H9 (cell line): ENCODE results near the gene MRGPRD. TPM values are rescaled to one million over a fixed set of nuclear protein-coding genes. Genes with fewer than 3 reads are reported as not detected.

ENCODE experiments used
- DNase-seq: peaks from one replicate; pipeline ENCODE4 v3.0.0-alpha.2; 2017
- H2AFZ ChIP-seq: one replicate; pipeline ENCODE4 v1.6.1; 2013; ENCODE audit warnings: mild to moderate bottlenecking, low read length, control low read depth, moderate library complexity
- H2AK5ac ChIP-seq: 2 replicates; pipeline ENCODE4 v1.6.1; 2013; ENCODE audit warnings: low read length, control low read depth, mixed read lengths; ENCODE audit not compliant: insufficient read length
- H2BK120ac ChIP-seq: one replicate; pipeline ENCODE4 v1.6.1; 2013; ENCODE audit warnings: low read depth, mild to moderate bottlenecking, low read length, control low read depth, inconsistent platforms; ENCODE audit not compliant: poor library complexity, severe bottlenecking
- H2BK12ac ChIP-seq: 2 replicates; pipeline ENCODE4 v1.6.1; 2013; ENCODE audit warnings: low read length, control low read depth, mixed read lengths, low read depth; ENCODE audit not compliant: insufficient read length
- H2BK15ac ChIP-seq: 2 replicates; pipeline ENCODE4 v1.6.1; 2013; ENCODE audit warnings: low read depth, low read length, control low read depth
- H2BK20ac ChIP-seq: one replicate; pipeline ENCODE4 v1.6.1; 2013; ENCODE audit warnings: low read depth, mild to moderate bottlenecking, low read length, control low read depth, inconsistent platforms; ENCODE audit not compliant: poor library complexity, severe bottlenecking
- H2BK5ac ChIP-seq: 2 replicates; pipeline ENCODE4 v1.6.1; 2013; ENCODE audit warnings: low read length, control low read depth, mixed read lengths; ENCODE audit not compliant: insufficient read length
- H3K14ac ChIP-seq: 2 replicates; pipeline ENCODE4 v1.6.1; 2013; ENCODE audit warnings: low read length, control low read depth; ENCODE audit not compliant: insufficient read depth
- H3K18ac ChIP-seq: 2 replicates; pipeline ENCODE4 v1.6.1; 2013; ENCODE audit warnings: low read depth, mild to moderate bottlenecking, mixed read lengths, low read length, control low read depth; ENCODE audit not compliant: insufficient read length
- H3K23ac ChIP-seq: 2 replicates; pipeline ENCODE4 v1.6.1; 2013; ENCODE audit warnings: low read length, control low read depth, mixed read lengths, low read depth; ENCODE audit not compliant: insufficient read length
- H3K23me2 ChIP-seq: 2 replicates; pipeline ENCODE4 v1.6.1; 2013; ENCODE audit warnings: low read depth, mild to moderate bottlenecking, mixed read lengths, low read length, control low read depth; ENCODE audit not compliant: insufficient read length, poor library complexity, severe bottlenecking
- H3K27ac ChIP-seq: 2 replicates; pipeline ENCODE4 v1.5.1; 2013; ENCODE audit warnings: low read length, control low read depth, mixed read lengths, low read depth; ENCODE audit not compliant: insufficient read length
- H3K27me3 ChIP-seq: 2 replicates; pipeline ENCODE4 v1.6.1; 2013; ENCODE audit warnings: low read length, control low read depth, inconsistent platforms; ENCODE audit not compliant: insufficient read depth
- H3K4ac ChIP-seq: 2 replicates; pipeline ENCODE4 v1.6.1; 2013; ENCODE audit warnings: low read depth, mild to moderate bottlenecking, control low read depth, inconsistent platforms, low read length, moderate library complexity
- H3K4me1 ChIP-seq: 2 replicates; pipeline ENCODE4 v1.6.1; 2013; ENCODE audit warnings: low read length, control low read depth, inconsistent platforms; ENCODE audit not compliant: insufficient read depth
- H3K4me2 ChIP-seq: 2 replicates; pipeline ENCODE4 v1.6.1; 2013; ENCODE audit warnings: low read length, control low read depth, mixed read lengths; ENCODE audit not compliant: insufficient read length, insufficient read depth
- H3K56ac ChIP-seq: 2 replicates; pipeline ENCODE4 v1.6.1; 2013; ENCODE audit warnings: low read depth, mild to moderate bottlenecking, mixed read lengths, low read length, control low read depth; ENCODE audit not compliant: insufficient read length
- H3K79me1 ChIP-seq: 2 replicates; pipeline ENCODE4 v1.6.1; 2013; ENCODE audit warnings: low read depth, mild to moderate bottlenecking, moderate library complexity, low read length, control low read depth, inconsistent platforms; ENCODE audit not compliant: insufficient read depth, poor library complexity, severe bottlenecking
- H3K79me2 ChIP-seq: 2 replicates; pipeline ENCODE4 v1.6.1; 2013; ENCODE audit warnings: low read length, control low read depth, inconsistent platforms; ENCODE audit not compliant: insufficient read depth
- H3K9ac ChIP-seq: 2 replicates; pipeline ENCODE4 v1.6.1; 2013; ENCODE audit warnings: low read length, control low read depth, mixed read lengths; ENCODE audit not compliant: insufficient read length; ENCODE audit errors: extremely low read depth
- H3K9me3 ChIP-seq: one replicate; pipeline ENCODE4 v1.6.1; 2013; ENCODE audit warnings: low read depth, low read length, inconsistent platforms; ENCODE audit not compliant: control insufficient read depth
- H3T11ph ChIP-seq: one replicate; pipeline ENCODE4 v1.6.1; 2013; ENCODE audit warnings: mild to moderate bottlenecking, low read length, control low read depth, inconsistent platforms
- H4K20me1 ChIP-seq: one replicate; pipeline ENCODE4 v1.6.1; 2013; ENCODE audit not compliant: control insufficient read depth, insufficient read length, insufficient read depth
- H4K5ac ChIP-seq: 2 replicates; pipeline ENCODE4 v1.6.1; 2013; ENCODE audit warnings: low read depth, mild to moderate bottlenecking, mixed read lengths, low read length, control low read depth; ENCODE audit not compliant: insufficient read length
- H4K8ac ChIP-seq: replicated peaks from 2 replicates; pipeline ENCODE4 v1.6.1; 2013; ENCODE audit warnings: low read length, control low read depth, mixed read lengths, low read depth; ENCODE audit not compliant: insufficient read length
- H4K91ac ChIP-seq: 2 replicates; pipeline ENCODE4 v1.6.1; 2013; ENCODE audit warnings: low read depth, mild to moderate bottlenecking, moderate library complexity, mixed read lengths, low read length, control low read depth; ENCODE audit not compliant: insufficient read length
- H3K27ac Mint-ChIP-seq, 3 experiments: 2 replicates in 2 of 3; 3 replicates in 1 of 3; pipeline ENCODE4 v1.8.0; 2020 to 2021; ENCODE audit warnings: mixed read lengths in 3 of 3, mild to moderate bottlenecking in 1 of 3, moderate library complexity in 1 of 3
- H3K27me3 Mint-ChIP-seq: 2 replicates; pipeline ENCODE4 v1.8.0; 2021; ENCODE audit warnings: low read depth, mild to moderate bottlenecking, moderate library complexity, mixed read lengths
- H3K36me3 Mint-ChIP-seq, 3 experiments: 2 replicates in 2 of 3; 3 replicates in 1 of 3; pipeline ENCODE4 v1.8.0; 2020 to 2021; ENCODE audit warnings: low read depth in 3 of 3, mixed read lengths in 3 of 3; ENCODE audit not compliant: insufficient read depth in 1 of 3
- H3K4me1 Mint-ChIP-seq, 2 experiments: 2 replicates each; pipeline ENCODE4 v1.8.0; 2020; ENCODE audit warnings: mixed read lengths in 2 of 2
- H3K4me3 Mint-ChIP-seq, 2 experiments: 2 replicates in 1 of 2; 3 replicates in 1 of 2; pipeline ENCODE4 v1.8.0; 2020 to 2021; ENCODE audit warnings: mild to moderate bottlenecking in 2 of 2, mixed read lengths in 2 of 2, moderate library complexity in 1 of 2
- H3K9me3 Mint-ChIP-seq, 2 experiments: 2 replicates in 1 of 2; 3 replicates in 1 of 2; pipeline ENCODE4 v1.8.0; 2020; ENCODE audit warnings: mild to moderate bottlenecking in 2 of 2, mixed read lengths in 2 of 2, moderate library complexity in 1 of 2
- WGBS: extraction: QIAGEN DNeasy Blood & Tissue Kit; methylation state at CpG from one replicate; pipeline ENCODE4 v1.1.7; 2013; ENCODE audit warnings: missing lambda C conversion rate, low lambda C conversion rate, mixed read lengths; ENCODE audit not compliant: insufficient read length; ENCODE audit errors: extremely low coverage; 5-methylcytosine and 5-hydroxymethylcytosine counted together
- total RNA-seq: library from RNA; stranded (reverse); gene quantifications from 2 replicates; pipeline ENCODE4 v1.2.1, GENCODE V29; 2021
- TF ChIP-seq, protein P1 (sequence below): fragments of 200-600 bp; sonication (generic); conservative IDR thresholded peaks from 3 replicates; pipeline ENCODE4 v1.8.0; 2021; ENCODE audit warnings: antibody characterized with exemption, mild to moderate bottlenecking

Gene MRGPRD
- total RNA-seq, 1 experiment from 2014 or later: not detected

DNA sequence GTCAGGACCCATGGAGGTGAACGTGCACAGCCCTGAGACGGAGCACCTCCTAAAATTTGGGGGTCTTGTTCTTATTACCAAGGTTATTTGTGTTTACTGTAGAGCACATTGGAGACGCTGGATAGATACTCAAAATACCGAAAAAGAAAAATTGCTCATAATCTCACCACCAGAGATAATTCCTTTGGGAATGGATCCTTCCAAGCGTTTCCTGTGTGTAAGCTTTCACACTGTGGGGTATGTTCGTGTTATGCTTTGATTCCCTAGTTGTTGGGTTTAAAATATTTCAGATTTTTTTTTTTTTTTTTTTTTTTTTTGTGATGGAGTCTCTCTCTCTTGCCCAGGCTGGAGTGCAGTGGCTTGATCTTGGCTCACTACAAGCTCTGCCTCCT is 14.1 kb upstream of the MRGPRD start:
- Histone ChIP-seq H3K14ac (no peak overlapping the region), H3K27ac (no peak overlapping the region), H4K91ac (no peak overlapping the region), H2BK15ac (no peak overlapping the region), H4K5ac (no peak overlapping the region), H3K56ac (no peak overlapping the region), H2AK5ac (no peak overlapping the region), H3K4me2 (no peak overlapping the region), H2BK5ac (no peak overlapping the region), H3K79me2 (no peaks in the 10 kb centered on the region), H4K20me1 (no peaks in the 10 kb centered on the region), H3K79me1 (no peaks in the 10 kb centered on the region), H3K23ac (no peak overlapping the region), H3K4ac (no peak overlapping the region), H2BK20ac (no peak overlapping the region), H3K23me2 (no peaks in the 10 kb centered on the region), H2AFZ (no peak overlapping the region), H2BK120ac (no peak overlapping the region), H3T11ph (no peak overlapping the region), H3K9ac (no peak overlapping the region), H3K4me1 (no peaks in the 10 kb centered on the region), H3K27me3 (no peaks in the 10 kb centered on the region), H4K8ac (no peak overlapping the region), H3K18ac (no peak overlapping the region), H2BK12ac (no peak overlapping the region), H3K9me3 (no peaks in the 10 kb centered on the region)
- TF ChIP-seq, protein P1, sequence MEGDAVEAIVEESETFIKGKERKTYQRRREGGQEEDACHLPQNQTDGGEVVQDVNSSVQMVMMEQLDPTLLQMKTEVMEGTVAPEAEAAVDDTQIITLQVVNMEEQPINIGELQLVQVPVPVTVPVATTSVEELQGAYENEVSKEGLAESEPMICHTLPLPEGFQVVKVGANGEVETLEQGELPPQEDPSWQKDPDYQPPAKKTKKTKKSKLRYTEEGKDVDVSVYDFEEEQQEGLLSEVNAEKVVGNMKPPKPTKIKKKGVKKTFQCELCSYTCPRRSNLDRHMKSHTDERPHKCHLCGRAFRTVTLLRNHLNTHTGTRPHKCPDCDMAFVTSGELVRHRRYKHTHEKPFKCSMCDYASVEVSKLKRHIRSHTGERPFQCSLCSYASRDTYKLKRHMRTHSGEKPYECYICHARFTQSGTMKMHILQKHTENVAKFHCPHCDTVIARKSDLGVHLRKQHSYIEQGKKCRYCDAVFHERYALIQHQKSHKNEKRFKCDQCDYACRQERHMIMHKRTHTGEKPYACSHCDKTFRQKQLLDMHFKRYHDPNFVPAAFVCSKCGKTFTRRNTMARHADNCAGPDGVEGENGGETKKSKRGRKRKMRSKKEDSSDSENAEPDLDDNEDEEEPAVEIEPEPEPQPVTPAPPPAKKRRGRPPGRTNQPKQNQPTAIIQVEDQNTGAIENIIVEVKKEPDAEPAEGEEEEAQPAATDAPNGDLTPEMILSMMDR: no peak
- H3K27me3 Mint-ChIP-seq: no peaks in the 10 kb centered on the region; the same call in 1 of the 2 replicates
- no peaks in the 10 kb centered on the region for H3K9me3 Mint-ChIP-seq
- H3K36me3 Mint-ChIP-seq: no peaks in the 10 kb centered on the region
- no peak overlapping the region for H3K4me3 Mint-ChIP-seq
- no peak for DNase-seq
- H3K4me1 Mint-ChIP-seq: peaks cover 5 to 15% of the 10 kb centered on the region in 2 experiments
- H3K27ac Mint-ChIP-seq: no peak overlapping the region
- WGBS: no CpG with 5 or more reads among the region's 6 CpGs
